ENCODE measurements around the gene TMEFF2. TPM values are rescaled to one million over a fixed set of nuclear protein-coding genes. Genes with fewer than 3 reads are reported as not detected.

TMEFF2 gene
- total RNA-seq, 1 donor from 2014 or later, result not detected

DNA sequence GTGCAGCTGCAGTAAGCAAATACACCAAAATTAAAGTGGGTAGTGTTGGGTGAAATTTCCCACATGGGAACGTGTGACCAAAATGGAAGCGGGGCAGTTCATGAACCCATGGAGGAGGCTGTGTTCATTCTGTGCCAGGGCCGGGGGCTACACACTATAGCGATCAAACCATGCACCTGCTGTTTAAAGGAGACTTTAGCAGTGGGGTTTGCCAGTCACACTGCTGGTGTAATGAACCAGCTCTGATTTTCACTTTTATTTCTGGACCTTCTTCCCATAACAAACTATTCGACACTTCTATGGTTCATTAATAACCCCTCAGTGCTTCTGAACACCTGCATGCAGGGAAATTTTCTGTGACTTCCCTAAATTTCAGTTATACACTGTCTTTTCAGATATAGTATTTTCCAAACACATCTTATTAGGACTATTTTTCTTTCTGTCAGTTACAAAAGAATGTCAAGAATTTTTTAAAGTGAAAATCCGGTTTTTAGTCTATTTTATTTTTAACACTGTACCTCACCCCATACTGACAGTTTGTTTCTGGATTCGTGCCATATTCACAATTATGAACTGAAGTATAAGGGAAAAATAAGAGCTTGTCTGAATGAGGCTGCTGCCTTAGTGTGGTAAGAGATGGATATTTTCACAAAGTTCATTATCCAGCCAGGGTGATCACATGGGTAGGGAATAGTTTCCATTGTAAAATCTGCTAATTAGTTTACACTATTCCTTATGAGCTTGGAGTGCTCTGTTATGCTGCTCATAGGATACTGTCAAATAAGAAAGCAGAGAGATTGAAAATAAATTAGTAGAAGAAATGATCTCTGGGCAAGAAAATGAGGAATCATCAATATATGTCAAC is 236.5 kb downstream of the TMEFF2 start:
- H3K36me3 ChIP-seq, result no peaks in the 10 kb centered on the region
- no peak overlapping the region for H3K4me3 ChIP-seq
- H3K9me3 ChIP-seq, result no peaks in the 10 kb centered on the region
- no peaks in the 10 kb centered on the region for H3K27me3 ChIP-seq
- H3K27ac ChIP-seq, result no peak overlapping the region
- TF ChIP-seq, protein P1, sequence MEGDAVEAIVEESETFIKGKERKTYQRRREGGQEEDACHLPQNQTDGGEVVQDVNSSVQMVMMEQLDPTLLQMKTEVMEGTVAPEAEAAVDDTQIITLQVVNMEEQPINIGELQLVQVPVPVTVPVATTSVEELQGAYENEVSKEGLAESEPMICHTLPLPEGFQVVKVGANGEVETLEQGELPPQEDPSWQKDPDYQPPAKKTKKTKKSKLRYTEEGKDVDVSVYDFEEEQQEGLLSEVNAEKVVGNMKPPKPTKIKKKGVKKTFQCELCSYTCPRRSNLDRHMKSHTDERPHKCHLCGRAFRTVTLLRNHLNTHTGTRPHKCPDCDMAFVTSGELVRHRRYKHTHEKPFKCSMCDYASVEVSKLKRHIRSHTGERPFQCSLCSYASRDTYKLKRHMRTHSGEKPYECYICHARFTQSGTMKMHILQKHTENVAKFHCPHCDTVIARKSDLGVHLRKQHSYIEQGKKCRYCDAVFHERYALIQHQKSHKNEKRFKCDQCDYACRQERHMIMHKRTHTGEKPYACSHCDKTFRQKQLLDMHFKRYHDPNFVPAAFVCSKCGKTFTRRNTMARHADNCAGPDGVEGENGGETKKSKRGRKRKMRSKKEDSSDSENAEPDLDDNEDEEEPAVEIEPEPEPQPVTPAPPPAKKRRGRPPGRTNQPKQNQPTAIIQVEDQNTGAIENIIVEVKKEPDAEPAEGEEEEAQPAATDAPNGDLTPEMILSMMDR (IDR thresholded peaks at IDR 0.05), result no peak
- intact Hi-C loops (cut with DNase I), result no loop called here
- H3K4me1 ChIP-seq, result no peaks in the 10 kb centered on the region
- DNase-seq (ENCODE audit: low spot score in 2 of 2), result no peak

DNA sequence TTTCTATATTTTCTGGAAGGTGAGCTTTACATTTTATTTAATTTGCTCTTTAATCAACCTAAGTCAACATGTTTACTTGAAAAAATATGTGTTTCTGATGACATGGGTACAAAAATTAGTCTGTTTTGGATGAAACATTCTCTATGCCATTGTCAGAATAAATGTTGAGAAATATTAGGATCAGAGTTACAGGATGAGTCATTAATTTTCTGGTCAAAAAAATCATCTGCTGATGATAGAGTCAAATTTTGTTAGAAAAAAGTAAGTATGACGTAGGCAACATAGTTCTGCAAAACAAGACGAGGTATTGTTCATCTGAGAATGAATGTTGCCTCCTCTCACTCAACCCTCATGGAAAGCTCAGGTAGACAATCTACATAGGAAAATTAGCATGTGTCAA is 240.3 kb downstream of the TMEFF2 start:
- Histone ChIP-seq H3K27ac (no peak overlapping the region), H3K4me1 (no peaks in the 10 kb centered on the region), H3K4me3 (no peak overlapping the region), H3K9me3 (no peaks in the 10 kb centered on the region), H3K36me3 (no peaks in the 10 kb centered on the region), H3K27me3 (no peaks in the 10 kb centered on the region)
- TF ChIP-seq, protein P1 (IDR thresholded peaks at IDR 0.05), result no peak
- intact Hi-C loops (cut with DNase I), result no loop called here
- DNase-seq (ENCODE audit: low spot score in 2 of 2), result no peak

DNA sequence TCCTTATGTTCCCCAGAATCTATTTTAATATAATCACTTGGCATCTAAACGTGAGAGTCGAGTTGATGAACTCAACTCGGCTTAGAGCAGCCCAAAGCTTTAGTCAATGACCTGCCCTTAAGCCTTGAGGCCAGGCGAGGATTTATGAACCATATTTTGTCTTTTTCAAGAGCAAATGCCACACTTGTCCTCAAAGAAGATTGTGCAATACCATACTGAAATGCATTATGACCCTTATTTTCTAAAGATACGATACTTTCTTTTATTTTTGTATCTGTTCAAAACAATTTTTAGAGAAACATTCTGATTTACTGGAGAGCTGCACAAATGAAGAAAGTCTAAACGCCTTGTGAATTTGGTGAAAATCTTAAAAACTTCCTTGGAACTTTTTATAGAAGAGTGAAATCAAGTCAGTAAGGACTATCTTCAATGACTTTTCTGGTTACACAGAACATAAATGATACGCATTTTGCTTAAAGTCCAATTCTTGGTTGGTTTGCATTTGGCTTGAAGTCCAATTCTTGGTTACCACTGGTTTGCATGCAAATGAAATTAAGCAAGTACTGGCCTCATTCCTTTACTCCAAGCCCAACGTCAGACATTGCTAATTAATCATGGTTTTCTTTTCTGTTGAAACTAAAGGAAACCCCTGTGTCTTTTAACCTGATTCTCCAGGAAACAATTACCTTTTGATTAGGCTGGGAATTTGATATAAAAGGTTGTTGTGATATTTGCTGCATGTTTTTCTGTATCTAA is 242.0 kb downstream of the TMEFF2 start:
- TF ChIP-seq, protein P1 (IDR thresholded peaks at IDR 0.05), result no peak
- intact Hi-C loops (cut with DNase I), result no loop called here
- Histone ChIP-seq H3K4me3 (no peak overlapping the region), H3K9me3 (no peaks in the 10 kb centered on the region), H3K4me1 (no peaks in the 10 kb centered on the region), H3K27ac (no peak overlapping the region), H3K36me3 (no peaks in the 10 kb centered on the region), H3K27me3 (no peaks in the 10 kb centered on the region)
- no peak for DNase-seq (ENCODE audit: low spot score in 2 of 2)

DNA sequence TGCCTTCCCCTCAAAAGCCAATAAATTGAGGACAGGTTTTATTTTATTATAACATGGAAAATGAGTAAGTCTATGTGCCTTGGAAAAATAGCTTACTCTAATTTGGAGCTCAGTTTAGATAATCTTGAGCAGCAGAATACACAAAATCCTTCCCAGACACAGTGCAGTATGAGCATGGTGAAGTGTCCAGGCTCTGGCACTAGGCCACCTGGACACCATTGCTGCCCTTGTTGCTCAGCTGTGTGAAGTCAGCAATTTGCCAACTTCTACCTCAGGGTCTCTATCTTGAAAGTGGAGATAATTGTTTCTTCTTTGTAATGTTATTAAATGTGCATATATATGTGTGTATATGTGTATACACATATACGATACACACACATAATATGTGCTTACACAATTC is 242.9 kb downstream of the TMEFF2 start:
- no peaks in the 10 kb centered on the region for H3K9me3 ChIP-seq
- DNase-seq (ENCODE audit: low spot score in 2 of 2), result no peak
- H3K27ac ChIP-seq, result no peak overlapping the region
- no peaks in the 10 kb centered on the region for H3K4me1 ChIP-seq
- TF ChIP-seq, protein P1 (IDR thresholded peaks at IDR 0.05), result no peak
- H3K36me3 ChIP-seq, result no peaks in the 10 kb centered on the region
- intact Hi-C loops (cut with DNase I), result no loop called here
- H3K27me3 ChIP-seq, result no peaks in the 10 kb centered on the region
- H3K4me3 ChIP-seq, result no peak overlapping the region

DNA sequence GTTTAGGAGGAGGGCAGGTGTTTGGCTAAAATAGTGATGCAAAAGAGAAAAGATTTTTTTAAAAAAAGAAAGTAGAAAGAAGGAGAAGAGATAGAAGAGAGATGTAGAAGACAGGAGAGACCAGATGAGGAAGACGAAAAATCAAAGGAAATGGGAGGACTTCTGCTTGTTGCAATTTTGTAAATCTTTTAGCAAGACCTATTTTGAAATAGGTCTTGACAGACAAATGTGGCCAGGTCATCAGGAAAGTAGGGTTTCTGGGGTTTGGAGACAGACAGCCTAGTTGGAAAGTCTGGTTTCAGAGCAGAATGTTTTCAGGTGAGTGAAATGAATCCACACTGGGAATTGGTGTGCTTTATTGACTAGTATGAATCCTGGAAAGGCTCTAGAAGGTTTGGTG is 243.4 kb downstream of the TMEFF2 start:
- Histone ChIP-seq H3K27ac (no peak overlapping the region), H3K9me3 (no peaks in the 10 kb centered on the region)
- intact Hi-C loops (cut with DNase I), result no loop called here

More for the DNA sequence above, 243.4 kb downstream of the TMEFF2 start:
- H3K4me1 ChIP-seq, result no peaks in the 10 kb centered on the region
- H3K4me3 ChIP-seq, result no peak overlapping the region
- TF ChIP-seq, protein P1 (IDR thresholded peaks at IDR 0.05), result no peak
- H3K27me3 ChIP-seq, result no peaks in the 10 kb centered on the region
- DNase-seq (ENCODE audit: low spot score in 2 of 2), result no peak
- no peaks in the 10 kb centered on the region for H3K36me3 ChIP-seq
